HUDEP-2 (cell line): ENCODE data around the gene RSL1D1.
"Not testable (repeated sequence)": the region's sequence is repeated elsewhere in the genome, so short reads cannot be mapped to it uniquely, and the experiment has no call there.

ENCODE experiments used
- DNase-seq, 76 experiments: peaks; one replicate each; lab custom pipeline; 2025; ENCODE audit not compliant: unreplicated experiment in 76 of 76; lab: John Stamatoyannopoulos, UW

RSL1D1 gene

DNA sequence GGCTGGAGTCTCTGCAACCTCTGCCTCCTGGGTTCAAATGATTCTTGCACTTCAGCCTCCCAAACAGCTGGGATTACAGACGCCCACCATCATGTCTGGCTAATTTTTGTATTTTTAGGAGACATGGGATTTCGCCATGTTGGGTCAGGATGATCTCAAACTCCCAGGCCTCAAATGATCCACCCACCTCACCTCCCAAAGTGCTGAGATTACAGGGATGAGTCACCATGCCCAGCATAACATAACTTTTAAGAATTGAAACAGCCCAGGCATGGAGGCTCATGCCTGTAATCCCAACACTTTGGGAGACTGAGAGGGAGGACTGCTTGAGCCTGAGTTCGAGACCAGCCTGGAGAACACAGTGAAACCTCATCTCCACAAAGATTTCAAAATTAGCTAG lies 2.5 kb downstream of the RSL1D1 start:
- DNase-seq, result no peak

GRCh38 chr16:11844499-11844898 lies 6.8 kb downstream of the RSL1D1 start:
- no peak for DNase-seq

DNA sequence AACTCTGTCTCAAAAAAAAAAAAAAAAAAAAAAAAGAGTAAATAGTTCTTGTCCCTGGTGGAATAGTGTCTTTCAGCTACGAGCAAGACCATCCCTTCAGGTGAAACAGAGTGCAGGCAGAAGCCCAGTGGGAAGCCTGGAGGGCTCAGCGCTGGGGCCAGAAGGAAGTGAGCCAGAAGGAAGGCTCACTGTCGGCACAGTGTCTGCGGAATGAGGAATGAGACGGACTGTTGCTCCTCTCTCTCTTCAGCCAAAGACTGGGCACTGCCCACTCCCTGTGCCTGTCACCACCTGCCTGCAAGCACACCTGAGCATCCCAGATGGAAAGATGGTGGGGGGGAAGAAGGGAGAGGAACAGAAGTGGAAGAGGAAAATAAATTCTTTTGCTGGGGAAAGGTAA lies 7.5 kb downstream of the RSL1D1 start:
- DNase-seq, result no peak

- no peak for DNase-seq
These were observed 8.1 kb downstream of the RSL1D1 start for GRCh38 chr16:11843206-11843605.

DNA sequence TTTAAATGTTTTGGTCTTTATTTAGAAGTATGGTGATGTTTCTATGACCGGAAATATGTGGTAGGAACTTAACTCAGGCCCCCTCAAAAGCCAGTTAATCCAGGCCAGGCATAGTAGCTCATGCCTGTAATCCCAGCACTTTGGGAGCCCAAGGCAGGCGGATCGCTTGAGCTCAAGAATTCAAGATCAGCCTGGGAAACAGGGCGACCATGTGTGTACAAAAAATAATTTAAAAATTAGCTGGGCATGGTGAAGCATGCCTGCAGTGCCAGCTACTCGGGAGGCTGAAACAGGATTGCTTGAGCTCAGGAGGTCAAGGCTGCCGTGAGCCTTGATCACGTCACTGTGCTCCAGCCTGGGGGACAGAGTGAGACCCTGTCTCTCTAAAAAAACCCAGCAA lies 10.3 kb downstream of the RSL1D1 start:
- DNase-seq, result no peak

DNA sequence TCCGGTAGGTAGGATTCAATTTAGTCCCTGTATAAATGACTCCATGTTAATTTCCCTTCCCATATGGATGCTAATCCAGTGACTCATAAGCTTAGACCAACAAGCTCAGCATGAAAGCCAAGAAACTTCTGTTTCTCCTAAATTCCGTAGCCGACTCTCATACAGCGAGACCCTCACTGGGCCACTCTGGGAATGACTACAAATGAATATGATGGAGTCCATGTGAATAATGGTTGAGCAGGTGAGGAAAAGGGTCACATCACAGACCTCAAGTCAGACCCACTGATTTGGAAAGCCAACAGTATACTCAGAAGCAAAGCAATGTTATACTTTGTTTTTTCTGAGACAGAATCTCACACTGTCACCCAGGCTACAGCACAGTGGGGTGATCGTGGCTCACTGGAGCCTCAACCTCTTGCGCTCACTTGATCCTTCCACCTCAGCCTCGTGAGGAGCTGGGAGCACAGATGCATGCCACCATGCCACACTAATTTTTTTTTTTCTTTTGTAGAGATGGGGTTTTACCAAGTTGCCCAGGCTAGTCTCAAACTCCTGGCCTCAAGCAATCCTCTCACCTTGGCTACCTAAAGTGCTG lies 14.6 kb downstream of the RSL1D1 start:
- no peak for DNase-seq

DNA sequence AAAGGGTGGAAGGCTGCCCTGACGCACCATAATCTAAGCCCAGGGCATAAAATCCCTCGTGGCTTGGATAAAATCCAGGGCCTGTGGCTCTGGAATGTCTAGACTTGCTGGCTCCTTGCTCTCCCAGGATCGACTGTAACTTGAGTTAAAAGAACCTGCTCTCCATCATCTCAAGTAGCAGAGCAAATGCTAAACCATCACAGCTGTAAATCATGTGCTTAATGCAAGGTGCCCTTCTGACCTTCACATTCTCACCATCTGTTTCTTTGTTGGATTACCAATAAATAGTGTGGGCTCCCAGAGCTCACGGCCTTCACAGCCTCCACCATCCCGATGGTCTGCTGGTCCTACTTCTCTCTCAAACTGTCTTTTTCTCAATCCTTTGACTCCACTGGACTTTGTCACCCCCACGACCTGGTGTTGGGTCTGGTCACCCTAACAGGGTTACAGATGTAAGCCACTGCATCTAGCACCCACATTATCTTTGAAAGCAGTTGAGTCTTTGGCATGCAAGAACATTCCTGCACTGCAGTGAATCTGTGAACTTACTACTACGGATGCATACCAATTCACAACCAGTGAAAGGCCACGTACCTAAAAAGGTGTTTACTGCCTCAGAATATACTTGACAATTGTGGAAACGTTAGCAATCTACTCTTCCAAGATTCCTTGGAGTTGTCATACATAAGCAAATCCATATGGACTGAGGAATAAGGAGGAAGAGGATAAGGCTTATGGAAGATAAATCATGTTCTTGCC lies 15.3 kb downstream of the RSL1D1 start:
- peak in 1 of 76 experiments; percentile 1 for DNase-seq

GRCh38 chr16:11835309-11835708 lies 16.0 kb downstream of the RSL1D1 start:
- DNase-seq, result no peak

DNA sequence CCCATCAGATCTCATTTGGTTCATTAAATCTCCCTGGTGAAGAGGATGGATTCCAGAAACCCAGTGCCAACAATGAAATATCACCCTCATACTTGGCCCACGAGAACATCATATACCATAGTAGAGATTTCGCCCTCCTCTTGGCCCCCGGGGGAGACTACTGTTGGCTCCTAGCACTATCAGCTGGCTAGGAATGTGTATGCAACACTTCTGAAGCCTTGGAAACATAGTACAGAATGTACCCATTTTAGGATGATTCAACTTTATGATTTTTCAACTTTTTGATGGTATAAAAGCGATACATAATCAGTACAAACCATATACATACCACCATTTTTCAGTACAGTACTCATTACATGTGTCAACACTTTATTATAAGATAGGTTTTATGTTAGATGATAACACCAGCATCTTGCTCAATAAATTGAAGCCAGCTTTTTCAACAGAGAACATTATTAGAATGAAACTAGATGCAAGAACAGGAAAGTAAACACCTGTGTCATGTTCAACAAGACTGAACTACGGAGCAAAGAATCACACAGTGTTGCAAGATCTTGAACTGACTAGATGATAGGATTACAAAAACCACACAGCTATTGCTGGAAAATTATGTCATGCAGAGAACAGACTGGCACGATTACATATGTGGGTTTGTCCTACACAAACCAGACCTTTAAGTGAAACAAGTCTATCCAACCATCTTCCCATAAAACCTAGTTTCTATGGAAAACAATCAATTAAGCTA lies 17.2 kb downstream of the RSL1D1 start:
- no peak for DNase-seq

GRCh38 chr16:11828696-11829095 lies 22.6 kb downstream of the RSL1D1 start:
- no peak for DNase-seq

DNA sequence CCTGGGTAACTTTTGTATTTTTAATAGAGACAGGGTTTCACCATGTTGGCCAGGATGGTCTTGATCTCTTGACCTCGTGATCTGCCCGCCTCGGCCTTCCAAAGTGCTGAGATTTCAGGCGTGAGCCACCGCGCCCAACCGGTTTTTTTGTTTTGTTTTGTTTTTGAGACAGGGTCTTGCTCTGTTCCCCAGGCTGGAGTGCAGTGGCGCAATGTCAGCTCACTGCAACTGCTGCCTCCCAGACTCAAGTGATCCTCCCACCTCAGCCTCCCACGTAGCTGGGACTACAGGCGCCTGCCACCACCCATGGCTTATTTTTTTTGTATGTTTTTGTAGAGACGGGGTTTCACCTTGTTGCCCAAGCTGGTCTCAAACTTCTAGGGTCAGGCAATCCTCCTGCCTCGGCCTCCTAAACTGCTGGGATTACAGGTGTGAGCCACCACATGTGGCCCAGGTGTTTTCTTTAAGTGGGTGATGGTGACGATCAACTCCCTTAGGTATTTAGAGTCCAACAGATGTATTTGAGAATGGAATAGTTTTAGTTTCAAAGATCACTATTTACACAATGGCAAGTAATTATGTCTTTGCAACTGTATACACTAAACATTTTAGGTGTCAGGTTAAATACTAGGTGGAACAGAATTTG lies 25.7 kb downstream of the RSL1D1 start:
- DNase-seq, result not testable (repeated sequence)

GRCh38 chr16:11824362-11824761 lies 27.0 kb downstream of the RSL1D1 start:
- DNase-seq, result peak in 1 of 76 experiments; percentile 1

DNA sequence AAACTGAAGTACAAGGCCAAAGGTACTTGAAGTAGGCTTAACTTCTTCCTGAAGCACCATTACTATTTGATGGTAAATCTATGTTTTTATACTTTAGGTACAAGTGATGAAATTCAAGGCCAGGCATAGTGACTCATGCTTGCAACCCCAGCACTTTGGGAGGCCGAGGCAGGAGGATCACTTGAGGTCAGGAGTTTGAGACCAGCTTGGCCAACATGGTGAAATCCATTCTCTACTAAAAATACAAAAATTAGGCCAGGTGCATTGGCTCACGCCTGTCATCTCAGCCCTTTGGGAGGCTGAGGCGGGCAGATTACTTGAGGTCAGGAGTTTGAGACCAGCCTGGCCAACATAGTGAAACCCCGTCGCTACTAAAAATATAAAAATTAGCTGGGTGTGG lies 27.7 kb downstream of the RSL1D1 start:
- DNase-seq, result not testable (repeated sequence)

DNA sequence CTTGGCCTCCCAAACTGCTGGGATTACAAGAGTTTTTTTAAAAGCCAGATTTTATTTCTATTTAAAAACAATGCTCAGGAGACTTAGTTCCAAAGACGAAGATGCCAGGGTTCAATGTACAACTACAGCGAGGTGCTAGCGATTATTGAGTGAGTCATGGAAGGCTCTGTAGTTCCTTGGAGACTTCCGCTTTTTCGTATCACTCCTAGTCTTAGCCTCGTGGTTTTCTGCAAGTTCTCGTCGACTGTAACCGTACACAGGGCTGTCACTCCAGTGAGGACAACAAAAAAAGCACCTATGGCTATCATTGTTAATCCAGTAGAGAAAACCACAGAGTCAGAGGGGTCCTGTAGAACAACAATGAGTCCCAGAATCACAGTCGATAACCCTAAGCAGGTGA lies 31.5 kb downstream of the RSL1D1 start:
- peak in 3 of 76 experiments; percentile 21 to 37 (median 23) for DNase-seq

GRCh38 chr16:11818970-11819369 lies 32.4 kb downstream of the RSL1D1 start:
- not testable (repeated sequence) for DNase-seq

- no peak for DNase-seq
These were observed 35.2 kb downstream of the RSL1D1 start for GRCh38 chr16:11816123-11816522.

GRCh38 chr16:11814800-11815199 lies 36.5 kb downstream of the RSL1D1 start:
- not testable (repeated sequence) for DNase-seq

GRCh38 chr16:11806721-11807120 lies 44.6 kb downstream of the RSL1D1 start:
- DNase-seq, result no peak

DNA sequence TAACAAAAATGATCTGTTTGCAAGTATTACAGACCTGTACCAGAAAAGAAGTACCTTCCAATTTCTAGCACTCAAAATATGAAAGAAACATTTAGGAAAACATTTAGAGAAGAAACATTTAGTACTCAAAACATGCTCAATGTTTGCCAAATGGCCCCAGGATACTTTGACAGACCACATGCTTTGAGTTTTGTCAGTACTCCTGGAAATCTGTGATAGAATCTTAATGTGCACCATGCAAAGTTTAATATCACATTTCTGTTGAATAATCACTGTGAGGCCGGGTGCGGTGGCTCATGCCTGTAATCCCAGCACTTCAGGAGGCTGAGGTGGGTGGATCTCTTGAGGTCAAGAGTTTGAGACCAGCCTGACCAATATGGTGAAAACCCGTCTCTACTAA lies 45.8 kb downstream of the RSL1D1 start:
- DNase-seq, result no peak

DNA sequence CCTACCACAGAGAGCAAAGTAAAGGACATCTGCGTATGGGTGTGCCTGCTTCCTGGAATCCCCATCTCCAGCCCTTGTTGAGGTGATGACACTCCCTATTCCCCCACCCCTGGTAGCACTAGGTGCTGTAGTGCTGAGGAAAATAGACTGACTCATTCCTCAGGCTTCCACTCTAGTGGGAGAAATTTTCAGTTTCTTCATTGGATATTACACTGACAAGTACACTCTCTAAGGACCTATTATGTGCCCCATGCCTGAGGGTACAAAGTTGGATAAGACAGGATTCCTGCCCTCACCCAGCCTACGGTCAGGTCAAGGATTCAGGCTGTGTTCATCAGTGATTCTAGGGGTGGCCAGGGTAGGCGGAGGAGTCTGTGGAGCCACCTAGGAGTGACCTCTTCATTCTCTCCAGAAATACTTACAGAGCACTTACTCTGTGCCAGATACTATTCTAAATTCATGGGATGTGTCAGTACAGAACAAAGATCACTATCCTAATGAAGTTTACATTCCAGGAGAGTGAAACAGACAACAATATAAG lies 49.8 kb downstream of the RSL1D1 start:
- no peak for DNase-seq

DNA sequence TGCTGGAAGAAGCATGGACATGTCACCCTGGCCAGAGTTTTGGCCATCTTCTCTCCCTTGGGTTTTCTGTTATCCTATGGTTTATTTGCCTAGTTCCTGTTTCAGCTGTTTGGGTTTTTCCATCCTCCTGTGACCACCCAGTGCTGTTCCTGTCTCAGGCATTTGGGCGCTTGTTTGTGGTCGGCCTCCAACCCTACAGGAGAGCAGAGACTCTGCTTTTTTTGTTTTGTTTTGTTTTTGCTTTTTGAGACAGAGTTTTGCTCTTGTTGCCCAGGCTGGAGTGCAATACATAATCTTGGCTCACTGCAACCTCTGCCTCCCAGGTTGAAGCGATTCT lies 51.0 kb downstream of the RSL1D1 start:
- no peak for DNase-seq
